CD8-positive, alpha-beta memory T cell (primary cell): ENCODE results near the gene SPHK1. TPM values are rescaled to one million over a fixed set of nuclear protein-coding genes. Genes with fewer than 3 reads are reported as not detected.

ENCODE experiments used
- CTCF ChIA-PET: fragments of 350-600 bp; sonication (Branson Sonifier 250); formaldehyde crosslinking; loops from one replicate; lab custom pipeline; 2021; ENCODE audit warnings: antibody characterized with exemption; lab: Charles Lee
- POLR2A ChIA-PET: fragments of 350-600 bp; sonication (Branson Sonifier 250); formaldehyde crosslinking; loops from one replicate; lab custom pipeline; 2021; ENCODE audit warnings: antibody characterized with exemption; lab: Charles Lee
- DNase-seq, 5 donors: peaks; one replicate each; pipeline versions ENCODE4 v3.0.0 to v3.0.0-alpha.2; 2020 to 2022; ENCODE audit warnings: mixed read lengths in 1 of 5
- H3K27ac ChIP-seq: one replicate; pipeline ENCODE4 v1.7.0; 2013; ENCODE audit warnings: low read depth, mild to moderate bottlenecking, low read length, moderate library complexity
- H3K27me3 ChIP-seq: 2 replicates; pipeline ENCODE4 v1.7.0; 2013; ENCODE audit warnings: low read length, mild to moderate bottlenecking; ENCODE audit not compliant: insufficient read depth, poor library complexity, severe bottlenecking
- H3K36me3 ChIP-seq: 2 replicates; pipeline ENCODE4 v1.7.0; 2013; ENCODE audit warnings: mild to moderate bottlenecking, low read length, moderate library complexity; ENCODE audit not compliant: insufficient read depth
- H3K4me1 ChIP-seq: 2 replicates; pipeline ENCODE4 v1.7.0; 2013; ENCODE audit warnings: mild to moderate bottlenecking, low read length, moderate library complexity; ENCODE audit not compliant: insufficient read depth
- H3K4me3 ChIP-seq: 2 replicates; pipeline ENCODE4 v1.7.0; 2013; ENCODE audit warnings: mild to moderate bottlenecking, low read length
- H3K9me3 ChIP-seq: 2 replicates; pipeline ENCODE4 v1.7.0; 2013; ENCODE audit warnings: mild to moderate bottlenecking, low read length
- H3K27ac Mint-ChIP-seq, 8 donors: one replicate each; pipeline ENCODE4 v1.8.0; 2020 to 2021; ENCODE audit warnings: mixed read lengths in 8 of 8, mild to moderate bottlenecking in 6 of 8, inconsistent platforms in 3 of 8, moderate library complexity in 3 of 8
- H3K27me3 Mint-ChIP-seq, 2 donors: one replicate each; pipeline ENCODE4 v1.8.0; 2020 to 2021; ENCODE audit warnings: mixed read lengths in 2 of 2, mild to moderate bottlenecking in 1 of 2, moderate library complexity in 1 of 2
- H3K36me3 Mint-ChIP-seq, 3 donors: one replicate each; pipeline ENCODE4 v1.8.0; 2020 to 2021; ENCODE audit warnings: mixed read lengths in 3 of 3, inconsistent platforms in 1 of 3, mild to moderate bottlenecking in 1 of 3
- H3K4me1 Mint-ChIP-seq, 3 donors: one replicate each; pipeline ENCODE4 v1.8.0; 2020 to 2021; ENCODE audit warnings: mixed read lengths in 3 of 3, inconsistent platforms in 1 of 3, mild to moderate bottlenecking in 1 of 3
- H3K4me3 Mint-ChIP-seq, 7 donors: one replicate each; pipeline ENCODE4 v1.8.0; 2020 to 2021; ENCODE audit warnings: mixed read lengths in 7 of 7, mild to moderate bottlenecking in 6 of 7, moderate library complexity in 4 of 7, inconsistent platforms in 2 of 7
- H3K9me3 Mint-ChIP-seq, 5 donors: one replicate each; pipeline ENCODE4 v1.8.0; 2020 to 2022; ENCODE audit warnings: mixed read lengths in 5 of 5, mild to moderate bottlenecking in 3 of 5, moderate library complexity in 2 of 5, inconsistent platforms in 1 of 5
- polyA plus RNA-seq: library from polyadenylated mRNA; unstranded; fragments of 300-500 nt; fragmentation: Illumina TruSeq; gene quantifications from one replicate; pipeline ENCODE4 v1.2.3, GENCODE V29; 2021
- total RNA-seq, 2 experiments: library from RNA; stranded (reverse); gene quantifications; one replicate each; pipeline ENCODE4 v1.2.3, GENCODE V29; 2021

The SPHK1 gene
- total and polyA plus RNA-seq, 3 experiments from 2014 or later, result 0.76 to 18.7 (median 17.2) TPM

GRCh38 chr17:76405967-76406647 is 21.7 kb downstream of the SPHK1 start:
- no peaks in the 10 kb centered on the region for H3K27me3 Mint-ChIP-seq
- H3K4me1 Mint-ChIP-seq, result peaks cover 7 to 11% (median 9%) of the 10 kb centered on the region in 3 donors
- H3K9me3 Mint-ChIP-seq, result no peaks in the 10 kb centered on the region
- H3K36me3 Mint-ChIP-seq, result peaks cover 0 to 62% (median 27%) of the 10 kb centered on the region in 3 donors
- Histone ChIP-seq H3K36me3 (peaks cover 19% of the 10 kb centered on the region), H3K27me3 (no peaks in the 10 kb centered on the region), H3K4me1 (no peaks in the 10 kb centered on the region), H3K9me3 (no peaks in the 10 kb centered on the region), H3K4me3 (no peak overlapping the region), H3K27ac (no peak overlapping the region)
- POLR2A ChIA-PET, result interaction anchor here (0.6 kb wide), 1 partner anchor 98 kb away, joined by 5 read pairs; no protein-coding TSS in a partner anchor
- H3K27ac Mint-ChIP-seq, result peak overlapping the region in 1 of 8 donors; percentile 50
- DNase-seq, result peak in 1 of 5 donors; percentile 42
- H3K4me3 Mint-ChIP-seq, result no peak overlapping the region
- CTCF ChIA-PET, result interaction anchor here (0.9 to 1.6 kb wide), 2 partner anchors 9 to 102 kb away, joined by 3 to 10 read pairs; no protein-coding TSS in a partner anchor

GRCh38 chr17:76407509-76407908 is 23.1 kb downstream of the SPHK1 start:
- H3K36me3 Mint-ChIP-seq, result peaks cover 0 to 50% (median 17%) of the 10 kb centered on the region in 3 donors
- H3K4me3 Mint-ChIP-seq, result no peak overlapping the region
- peaks cover 12% of the 10 kb centered on the region for H3K36me3 ChIP-seq
- H3K27ac Mint-ChIP-seq, result no peak overlapping the region
- H3K27me3 Mint-ChIP-seq, result no peaks in the 10 kb centered on the region
- H3K4me3 ChIP-seq, result no peak overlapping the region
- CTCF ChIA-PET, result interaction anchor here (0.8 to 8.3 kb wide), 8 partner anchors 10 to 305 kb away, joined by 3 to 52 read pairs (median 5); partner anchors contain the start of gene AANAT
- H3K4me1 Mint-ChIP-seq, result peaks cover 7 to 11% (median 9%) of the 10 kb centered on the region in 3 donors
- H3K27me3 ChIP-seq, result no peaks in the 10 kb centered on the region
- H3K4me1 ChIP-seq, result no peaks in the 10 kb centered on the region
- POLR2A ChIA-PET, result no interaction called here
- no peaks in the 10 kb centered on the region for H3K9me3 Mint-ChIP-seq
- H3K9me3 ChIP-seq, result no peaks in the 10 kb centered on the region
- no peak overlapping the region for H3K27ac ChIP-seq
- DNase-seq, result no peak

- Histone ChIP-seq H3K27me3 (no peaks in the 10 kb centered on the region), H3K27ac (no peak overlapping the region), H3K36me3 (peaks cover 10% of the 10 kb centered on the region), H3K4me1 (no peaks in the 10 kb centered on the region), H3K4me3 (no peak overlapping the region), H3K9me3 (no peaks in the 10 kb centered on the region)
- no peak overlapping the region for H3K4me3 Mint-ChIP-seq
- ChIA-PET POLR2A (interaction anchor here (0.7 kb wide), 1 partner anchor 40 kb away, joined by 3 read pairs; no protein-coding TSS in a partner anchor), CTCF (interaction anchor here (0.6 to 8.3 kb wide), 24 partner anchors 9 to 365 kb away, joined by 3 to 52 read pairs (median 4); partner anchors contain the start of gene AANAT)
- peak overlapping the region in 6 of 8 donors; percentile 10 to 82 (median 40) for H3K27ac Mint-ChIP-seq
- H3K36me3 Mint-ChIP-seq, result peaks cover 0 to 48% (median 14%) of the 10 kb centered on the region in 3 donors
- peak; percentile 40 to 77 (median 55) for DNase-seq
- no peaks in the 10 kb centered on the region for H3K9me3 Mint-ChIP-seq
- H3K4me1 Mint-ChIP-seq, result peaks cover 7 to 11% (median 9%) of the 10 kb centered on the region in 3 donors
- H3K27me3 Mint-ChIP-seq, result no peaks in the 10 kb centered on the region
Observed at GRCh38 chr17:76408037-76408849, 23.8 kb downstream of the SPHK1 start.

GRCh38 chr17:76410328-76410965 is 26.0 kb downstream of the SPHK1 start:
- Histone ChIP-seq H3K9me3 (no peaks in the 10 kb centered on the region), H3K36me3 (no peaks in the 10 kb centered on the region), H3K4me3 (no peak overlapping the region), H3K27me3 (no peaks in the 10 kb centered on the region), H3K4me1 (no peaks in the 10 kb centered on the region), H3K27ac (no peak overlapping the region)
- no peaks in the 10 kb centered on the region for H3K9me3 Mint-ChIP-seq
- peak overlapping the region in 1 of 8 donors; percentile 88 for H3K27ac Mint-ChIP-seq
- no peak for DNase-seq
- H3K4me3 Mint-ChIP-seq, result no peak overlapping the region
- H3K27me3 Mint-ChIP-seq, result no peaks in the 10 kb centered on the region
- H3K4me1 Mint-ChIP-seq, result peaks cover 9 to 11% (median 9%) of the 10 kb centered on the region in 3 donors
- H3K36me3 Mint-ChIP-seq, result peaks cover 0 to 29% (median 1%) of the 10 kb centered on the region in 3 donors
- ChIA-PET CTCF (interaction anchor here (0.5 to 8.3 kb wide), 4 partner anchors 13 to 417 kb away, joined by 3 to 52 read pairs (median 8); partner anchors contain the start of gene RHBDF2), POLR2A (no interaction called here)

GRCh38 chr17:76411247-76411646 is 26.8 kb downstream of the SPHK1 start:
- Mint-ChIP-seq H3K4me3 (no peak overlapping the region), H3K27ac (peak overlapping the region in 1 of 8 donors; percentile 60), H3K9me3 (no peaks in the 10 kb centered on the region), H3K4me1 (peaks cover 9 to 11% (median 9%) of the 10 kb centered on the region in 3 donors), H3K36me3 (peaks cover 0 to 26% (median 1%) of the 10 kb centered on the region in 3 donors), H3K27me3 (no peaks in the 10 kb centered on the region)
- DNase-seq, result no peak
- CTCF ChIA-PET, result interaction anchor here (1.2 to 8.3 kb wide), 4 partner anchors 13 to 109 kb away, joined by 3 to 52 read pairs (median 8); partner anchors contain the start of gene RHBDF2
- Histone ChIP-seq H3K27ac (no peak overlapping the region), H3K27me3 (no peaks in the 10 kb centered on the region), H3K4me3 (no peak overlapping the region), H3K9me3 (no peaks in the 10 kb centered on the region), H3K36me3 (no peaks in the 10 kb centered on the region), H3K4me1 (no peaks in the 10 kb centered on the region)
- POLR2A ChIA-PET, result no interaction called here

GRCh38 chr17:76414334-76415295 is 30.2 kb downstream of the SPHK1 start:
- no peaks in the 10 kb centered on the region for H3K4me1 ChIP-seq
- no peaks in the 10 kb centered on the region for H3K27me3 Mint-ChIP-seq

More at GRCh38 chr17:76414334-76415295, 30.2 kb downstream of the SPHK1 start:
- H3K36me3 ChIP-seq, result no peaks in the 10 kb centered on the region
- POLR2A ChIA-PET, result no interaction called here
- peaks cover 0 to 31% (median 5%) of the 10 kb centered on the region in 3 donors for H3K36me3 Mint-ChIP-seq
- H3K27me3 ChIP-seq, result no peaks in the 10 kb centered on the region
- no peaks in the 10 kb centered on the region for H3K9me3 ChIP-seq
- peak overlapping the region in 2 of 8 donors; percentile 47 to 60 for H3K27ac Mint-ChIP-seq
- no peak overlapping the region for H3K4me3 ChIP-seq
- no peak overlapping the region for H3K4me3 Mint-ChIP-seq
- DNase-seq, result no peak
- CTCF ChIA-PET, result interaction anchor here (1.2 to 8.3 kb wide), 3 partner anchors 17 to 92 kb away, joined by 3 to 52 read pairs (median 4); no protein-coding TSS in a partner anchor
- no peaks in the 10 kb centered on the region for H3K9me3 Mint-ChIP-seq
- H3K27ac ChIP-seq, result no peak overlapping the region
- H3K4me1 Mint-ChIP-seq, result peaks cover 6 to 14% (median 12%) of the 10 kb centered on the region in 3 donors
